CD14-positive monocyte (primary cell): ENCODE results near the gene PFDN2. TPM values are rescaled to one million over a fixed set of nuclear protein-coding genes. Genes with fewer than 3 reads are reported as not detected.

Experiments used
- DNase-seq, 3 donors: peaks; one replicate each; pipeline ENCODE4 v3.0.0-alpha.2; 2011 to 2022
- H2AFZ ChIP-seq: 2 replicates; pipeline ENCODE4 v1.6.0; 2012; ENCODE audit warnings: mild to moderate bottlenecking, low read depth, low read length, inconsistent platforms; ENCODE audit not compliant: insufficient read depth, poor library complexity, severe bottlenecking
- H3K27ac ChIP-seq, 2 donors: 1 replicate in 1 of 2; 2 replicates in 1 of 2; pipeline ENCODE4 v1.5.1; 2012 to 2013; ENCODE audit warnings: low read length in 2 of 2, control low read depth in 1 of 2, inconsistent platforms in 1 of 2, low read depth in 1 of 2, mild to moderate bottlenecking in 1 of 2
- H3K27me3 ChIP-seq, 2 donors: one replicate each; pipeline versions ENCODE4 v1.6.0 to v1.6.1; 2011 to 2013; ENCODE audit warnings: low read length in 2 of 2; ENCODE audit not compliant: control insufficient read depth in 2 of 2, insufficient read depth in 2 of 2
- H3K36me3 ChIP-seq, 2 donors: replicated peaks in 1 of 2; 1 replicate in 1 of 2; 2 replicates in 1 of 2; pipeline versions ENCODE4 v1.5.1 to v1.6.1; 2012 to 2013; ENCODE audit warnings: low read length in 2 of 2, control low read depth in 1 of 2, inconsistent platforms in 1 of 2, mild to moderate bottlenecking in 1 of 2; ENCODE audit not compliant: insufficient read depth in 2 of 2, control insufficient read depth in 1 of 2
- H3K4me1 ChIP-seq, 2 donors: 1 replicate in 1 of 2; 2 replicates in 1 of 2; pipeline versions ENCODE4 v1.5.1 to v1.6.1; 2012 to 2013; ENCODE audit warnings: low read length in 2 of 2, control low read depth in 1 of 2, inconsistent platforms in 1 of 2, mild to moderate bottlenecking in 1 of 2, moderate library complexity in 1 of 2; ENCODE audit not compliant: insufficient read depth in 2 of 2, control insufficient read depth in 1 of 2
- H3K4me2 ChIP-seq: replicated peaks from 2 replicates; pipeline ENCODE3; 2012; ENCODE audit warnings: low read length, moderate library complexity, mild to moderate bottlenecking; ENCODE audit not compliant: poor library complexity, severe bottlenecking; ENCODE audit errors: extremely low read depth
- H3K4me3 ChIP-seq, 3 experiments: fragments of 200-600 bp in 1 of 3; sonication (generic) in 1 of 3; replicated peaks in 1 of 3; 1 replicate in 2 of 3; 2 replicates in 1 of 3; pipeline ENCODE4 v1.5.1; 2011 to 2013; ENCODE audit warnings: low read length in 3 of 3, mild to moderate bottlenecking in 3 of 3, control low read depth in 2 of 3, low read depth in 2 of 3, inconsistent platforms in 1 of 3, moderate library complexity in 1 of 3
- H3K79me2 ChIP-seq: 2 replicates; pipeline ENCODE4 v1.6.0; 2012; ENCODE audit warnings: mild to moderate bottlenecking, control low read depth, inconsistent platforms, low read length, moderate library complexity; ENCODE audit not compliant: insufficient read depth
- H3K9ac ChIP-seq: 2 replicates; pipeline ENCODE4 v1.6.0; 2017; ENCODE audit warnings: low read length, mild to moderate bottlenecking; ENCODE audit not compliant: insufficient read depth, poor library complexity, severe bottlenecking
- H3K9me3 ChIP-seq, 2 donors: replicated peaks in 1 of 2; 1 replicate in 1 of 2; 2 replicates in 1 of 2; pipeline versions ENCODE4 v1.5.1 to v1.6.1; 2012 to 2013; ENCODE audit warnings: low read length in 2 of 2, control low read depth in 1 of 2; ENCODE audit not compliant: control insufficient read depth in 1 of 2, insufficient read depth in 1 of 2
- H4K20me1 ChIP-seq: 2 replicates; pipeline ENCODE4 v1.6.0; 2012; ENCODE audit warnings: mild to moderate bottlenecking, low read length, control low read depth, moderate library complexity; ENCODE audit not compliant: insufficient read depth
- H3K27ac Mint-ChIP-seq, 7 donors: one replicate each; pipeline ENCODE4 v1.8.0; 2020; ENCODE audit warnings: mild to moderate bottlenecking in 7 of 7, mixed read lengths in 7 of 7, moderate library complexity in 6 of 7, inconsistent platforms in 2 of 7
- H3K27me3 Mint-ChIP-seq, 3 donors: one replicate each; pipeline ENCODE4 v1.8.0; 2021 to 2022; ENCODE audit warnings: low read depth in 3 of 3, mild to moderate bottlenecking in 3 of 3, mixed read lengths in 3 of 3, moderate library complexity in 3 of 3, inconsistent platforms in 1 of 3
- H3K36me3 Mint-ChIP-seq, 2 donors: one replicate each; pipeline ENCODE4 v1.8.0; 2020; ENCODE audit warnings: mixed read lengths in 2 of 2, inconsistent platforms in 1 of 2, mild to moderate bottlenecking in 1 of 2
- H3K4me1 Mint-ChIP-seq: one replicate; pipeline ENCODE4 v1.8.0; 2020; ENCODE audit warnings: mild to moderate bottlenecking, mixed read lengths
- H3K4me3 Mint-ChIP-seq, 2 donors: one replicate each; pipeline ENCODE4 v1.8.0; 2020; ENCODE audit warnings: mild to moderate bottlenecking in 2 of 2, mixed read lengths in 2 of 2, moderate library complexity in 1 of 2
- H3K9me3 Mint-ChIP-seq, 7 donors: one replicate each; pipeline ENCODE4 v1.8.0; 2020 to 2022; ENCODE audit warnings: mixed read lengths in 7 of 7, mild to moderate bottlenecking in 6 of 7, moderate library complexity in 6 of 7, inconsistent platforms in 2 of 7
- WGBS: methylation state at CpG from one replicate; pipeline ENCODE4 v1.1.5; 2013; ENCODE audit warnings: missing lambda C conversion rate; ENCODE audit not compliant: insufficient coverage; 5-methylcytosine and 5-hydroxymethylcytosine counted together
- intact Hi-C, 2 donors: fragments of 100-400 bp; cut with micrococcal nuclease; formaldehyde crosslinking; loops; one replicate each; pipeline versions ENCODE4 v1.15.0 to v1.15.1; 2023
- polyA plus RNA-seq, 3 donors: library from polyadenylated mRNA; depleted of rRNA in 1 of 3; unstranded in 2 of 3; stranded (reverse) in 1 of 3; fragments of 300-500 nt in 2 of 3; fragments of >200 nt in 1 of 3; fragmentation: Illumina TruSeq in 2 of 3; gene quantifications; 1 replicate in 2 of 3; 2 replicates in 1 of 3; pipeline ENCODE4 v1.2.3, GENCODE V29; 2012 to 2021
- TF ChIP-seq, protein P1 (sequence below): fragments of 200-600 bp; IDR thresholded peaks from one replicate; pipeline ENCODE4 v1.8.0; 2022; ENCODE audit warnings: antibody characterized with exemption, mild to moderate bottlenecking

PFDN2 gene
- polyA plus RNA-seq, 3 donors = 59.1 to 80.7 (median 65.6) TPM

DNA sequence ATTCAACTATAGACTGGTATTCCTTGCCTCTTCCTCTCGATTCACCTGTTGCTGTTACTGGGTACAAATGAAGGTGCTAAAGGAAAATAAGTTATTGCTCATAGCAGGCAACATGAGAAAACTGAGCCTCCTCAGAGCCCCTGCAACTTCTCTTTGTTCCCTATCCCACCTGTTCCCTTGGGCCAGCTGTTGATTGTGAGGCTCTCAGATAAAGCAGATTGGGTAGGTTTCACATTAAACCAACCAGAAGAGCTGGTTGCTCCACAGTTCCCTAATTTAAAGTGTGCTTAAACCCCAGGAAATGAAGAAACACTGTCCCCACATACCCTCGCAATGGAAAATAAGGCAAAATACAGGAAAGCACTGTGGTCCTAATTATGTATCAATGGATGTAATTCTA, 9.8 kb upstream of the PFDN2 start:
- peak overlapping the region; percentile 61 to 88 (median 81) for H3K27ac Mint-ChIP-seq
- H3K36me3 Mint-ChIP-seq = peaks cover 63 to 71% of the 10 kb centered on the region in 2 donors
- H3K4me3 Mint-ChIP-seq = peak overlapping the region in 1 of 2 donors; percentile 47
- DNase-seq = peak in 2 of 3 donors; percentile 24 to 53
- H3K9ac ChIP-seq = no peak overlapping the region
- peaks cover 0 to 2% (median 1%) of the 10 kb centered on the region in 3 donors for H3K27me3 Mint-ChIP-seq
- H4K20me1 ChIP-seq = peaks cover 48% of the 10 kb centered on the region
- peaks cover 87% of the 10 kb centered on the region for H3K79me2 ChIP-seq
- peaks cover 46 to 65% of the 10 kb centered on the region in 2 donors for H3K4me1 ChIP-seq
- TF ChIP-seq, protein P1, sequence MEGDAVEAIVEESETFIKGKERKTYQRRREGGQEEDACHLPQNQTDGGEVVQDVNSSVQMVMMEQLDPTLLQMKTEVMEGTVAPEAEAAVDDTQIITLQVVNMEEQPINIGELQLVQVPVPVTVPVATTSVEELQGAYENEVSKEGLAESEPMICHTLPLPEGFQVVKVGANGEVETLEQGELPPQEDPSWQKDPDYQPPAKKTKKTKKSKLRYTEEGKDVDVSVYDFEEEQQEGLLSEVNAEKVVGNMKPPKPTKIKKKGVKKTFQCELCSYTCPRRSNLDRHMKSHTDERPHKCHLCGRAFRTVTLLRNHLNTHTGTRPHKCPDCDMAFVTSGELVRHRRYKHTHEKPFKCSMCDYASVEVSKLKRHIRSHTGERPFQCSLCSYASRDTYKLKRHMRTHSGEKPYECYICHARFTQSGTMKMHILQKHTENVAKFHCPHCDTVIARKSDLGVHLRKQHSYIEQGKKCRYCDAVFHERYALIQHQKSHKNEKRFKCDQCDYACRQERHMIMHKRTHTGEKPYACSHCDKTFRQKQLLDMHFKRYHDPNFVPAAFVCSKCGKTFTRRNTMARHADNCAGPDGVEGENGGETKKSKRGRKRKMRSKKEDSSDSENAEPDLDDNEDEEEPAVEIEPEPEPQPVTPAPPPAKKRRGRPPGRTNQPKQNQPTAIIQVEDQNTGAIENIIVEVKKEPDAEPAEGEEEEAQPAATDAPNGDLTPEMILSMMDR = no peak
- WGBS = no CpG with 5 or more reads among the region's 2 CpGs
- H3K36me3 ChIP-seq = peaks cover 38 to 79% of the 10 kb centered on the region in 2 donors
- no peak overlapping the region for H2AFZ ChIP-seq
- H3K4me2 ChIP-seq = peak overlapping the region; percentile 67
- H3K4me1 Mint-ChIP-seq = peaks cover 64% of the 10 kb centered on the region
- no peaks in the 10 kb centered on the region for H3K27me3 ChIP-seq
- peaks cover 0 to 2% (median 0%) of the 10 kb centered on the region in 7 donors for H3K9me3 Mint-ChIP-seq
- no peaks in the 10 kb centered on the region for H3K9me3 ChIP-seq
- H3K27ac ChIP-seq = peak overlapping the region in 1 of 2 donors; percentile 75
- H3K4me3 ChIP-seq = peak overlapping the region in 1 of 3 experiments; percentile 52
- intact Hi-C loops = no loop called here

DNA sequence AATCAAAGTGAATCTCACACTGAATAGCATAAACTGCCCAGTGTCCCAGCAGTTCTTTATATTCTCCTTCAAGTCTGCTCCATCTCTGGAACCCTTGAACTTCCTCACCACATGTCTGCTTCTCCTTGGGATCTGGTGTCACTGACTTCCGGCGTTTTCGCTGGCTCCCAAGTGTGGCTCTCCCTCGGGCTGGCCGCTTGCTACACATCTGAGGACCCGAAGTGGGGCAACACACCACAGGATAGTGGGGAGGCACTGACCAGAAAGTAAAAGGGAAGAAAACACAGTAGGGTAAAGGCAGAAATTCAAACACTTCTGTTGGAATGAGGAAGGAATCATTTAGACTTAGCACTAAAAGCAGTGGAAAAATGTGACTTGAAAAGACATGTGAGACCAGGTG, 5.1 kb upstream of the PFDN2 start:
- H3K4me2 ChIP-seq = no peak overlapping the region
- H3K4me3 ChIP-seq = no peak overlapping the region
- H3K4me1 ChIP-seq = peaks cover 64 to 70% of the 10 kb centered on the region in 2 donors
- peaks cover 0 to 2% (median 0%) of the 10 kb centered on the region in 7 donors for H3K9me3 Mint-ChIP-seq
- H3K9me3 ChIP-seq = no peaks in the 10 kb centered on the region
- peaks cover 58 to 68% of the 10 kb centered on the region in 2 donors for H3K36me3 Mint-ChIP-seq
- H3K36me3 ChIP-seq = peaks cover 42 to 74% of the 10 kb centered on the region in 2 donors
- 94% methylated on average over 6 of the region's 6 CpGs for WGBS
- H3K27me3 ChIP-seq = no peaks in the 10 kb centered on the region
- intact Hi-C loops = no loop called here
- peak overlapping the region; percentile 76 to 94 (median 89) for H3K27ac Mint-ChIP-seq
- H2AFZ ChIP-seq = no peak overlapping the region
- DNase-seq = no peak
- peaks cover 0 to 1% (median 0%) of the 10 kb centered on the region in 3 donors for H3K27me3 Mint-ChIP-seq
- H3K27ac ChIP-seq = peak overlapping the region; percentile 27 to 99
- no peak overlapping the region for H3K9ac ChIP-seq
- H3K4me3 Mint-ChIP-seq = no peak overlapping the region
- H3K79me2 ChIP-seq = peaks cover 72% of the 10 kb centered on the region
- peaks cover 42% of the 10 kb centered on the region for H4K20me1 ChIP-seq
- H3K4me1 Mint-ChIP-seq = peaks cover 71% of the 10 kb centered on the region
- TF ChIP-seq, protein P1 = no peak
